SU-DHL-6 (cell line): ENCODE data around the gene PDPK1.

ENCODE experiments used
- H2AFZ ChIP-seq: fragments of 200-600 bp; sonication (generic); 2 replicates; pipeline ENCODE4 v1.6.1; 2014; ENCODE audit warnings: low read depth, mild to moderate bottlenecking, moderate library complexity, mixed read lengths, antibody characterized with exemption, low read length; ENCODE audit not compliant: severe bottlenecking
- H3F3A ChIP-seq: fragments of 200-600 bp; shearing (Covaris generic); 2 replicates; pipeline ENCODE4 v1.6.0; 2016; ENCODE audit warnings: antibody characterized with exemption, mild to moderate bottlenecking; ENCODE audit not compliant: insufficient read depth
- H3K27ac ChIP-seq: fragments of 200-600 bp; sonication (generic); 2 replicates; pipeline ENCODE4 v1.5.1; 2016; ENCODE audit warnings: low read depth, mild to moderate bottlenecking, low read length, moderate library complexity, mixed read lengths
- H3K27me3 ChIP-seq: fragments of 200-600 bp; sonication (generic), shearing (Covaris generic); 2 replicates; pipeline ENCODE4 v1.6.0; 2014; ENCODE audit warnings: mild to moderate bottlenecking, low read length
- H3K36me3 ChIP-seq: fragments of 200-600 bp; sonication (generic); 2 replicates; pipeline ENCODE4 v1.6.1; 2014; ENCODE audit warnings: mild to moderate bottlenecking, low read length, mixed read lengths
- H3K4me2 ChIP-seq: fragments of 300-600, 200-600 bp; shearing (Covaris generic), sonication (generic); 2 replicates; pipeline ENCODE4 v1.6.0; 2014; ENCODE audit warnings: low read length, low read depth, mild to moderate bottlenecking; ENCODE audit not compliant: poor library complexity, severe bottlenecking
- H3K4me3 ChIP-seq: fragments of 200-600 bp; sonication (generic); 2 replicates; pipeline ENCODE4 v1.5.1; 2014; ENCODE audit warnings: antibody characterized with exemption, low read length, mild to moderate bottlenecking, mixed read lengths; ENCODE audit not compliant: insufficient read depth, poor library complexity, severe bottlenecking
- H3K79me2 ChIP-seq: fragments of 200-600 bp; sonication (generic); 2 replicates; pipeline ENCODE4 v1.6.1; 2014; ENCODE audit warnings: mild to moderate bottlenecking, low read length, moderate library complexity; ENCODE audit not compliant: insufficient read depth
- H3K9ac ChIP-seq: fragments of 200-600 bp; sonication (generic); 2 replicates; pipeline ENCODE4 v1.7.0; 2014; ENCODE audit warnings: mild to moderate bottlenecking, low read length
- H3K9me2 ChIP-seq: fragments of 200-600 bp; sonication (generic); replicated peaks from 2 replicates; pipeline ENCODE4 v1.6.1; 2014; ENCODE audit warnings: low read length; ENCODE audit not compliant: insufficient read depth
- H3K9me3 ChIP-seq: fragments of 200-600 bp; sonication (generic); 2 replicates; pipeline ENCODE4 v1.6.1; 2014; ENCODE audit warnings: low read length, mixed read lengths; ENCODE audit not compliant: insufficient read depth
- H4K20me1 ChIP-seq: fragments of 200-600 bp; sonication (generic); 2 replicates; pipeline ENCODE4 v1.6.1; 2014; ENCODE audit warnings: low read depth, mild to moderate bottlenecking, antibody characterized with exemption, low read length, moderate library complexity, mixed read lengths
- EZH2phosphoT487 ChIP-seq: fragments of 200-600 bp; sonication (generic), shearing (Covaris generic); conservative IDR thresholded peaks from 2 replicates; pipeline ENCODE4 v1.6.1; 2018; ENCODE audit warnings: mild to moderate bottlenecking, antibody characterized with exemption, low read length, moderate library complexity, mixed read lengths
- TF ChIP-seq, protein P1 (sequence below): fragments of 200-600 bp; sonication (generic); IDR thresholded peaks from one replicate; pipeline ENCODE4 v1.5.1; 2017; ENCODE audit warnings: antibody characterized with exemption, mild to moderate bottlenecking, low read length, moderate library complexity; ENCODE audit not compliant: insufficient read depth, poor library complexity, severe bottlenecking

Gene PDPK1

GRCh38 chr16:2587891-2588565 lies 50.2 kb downstream of the PDPK1 start:
- no peak for TF ChIP-seq EZH2phosphoT487
- TF ChIP-seq, protein P1, sequence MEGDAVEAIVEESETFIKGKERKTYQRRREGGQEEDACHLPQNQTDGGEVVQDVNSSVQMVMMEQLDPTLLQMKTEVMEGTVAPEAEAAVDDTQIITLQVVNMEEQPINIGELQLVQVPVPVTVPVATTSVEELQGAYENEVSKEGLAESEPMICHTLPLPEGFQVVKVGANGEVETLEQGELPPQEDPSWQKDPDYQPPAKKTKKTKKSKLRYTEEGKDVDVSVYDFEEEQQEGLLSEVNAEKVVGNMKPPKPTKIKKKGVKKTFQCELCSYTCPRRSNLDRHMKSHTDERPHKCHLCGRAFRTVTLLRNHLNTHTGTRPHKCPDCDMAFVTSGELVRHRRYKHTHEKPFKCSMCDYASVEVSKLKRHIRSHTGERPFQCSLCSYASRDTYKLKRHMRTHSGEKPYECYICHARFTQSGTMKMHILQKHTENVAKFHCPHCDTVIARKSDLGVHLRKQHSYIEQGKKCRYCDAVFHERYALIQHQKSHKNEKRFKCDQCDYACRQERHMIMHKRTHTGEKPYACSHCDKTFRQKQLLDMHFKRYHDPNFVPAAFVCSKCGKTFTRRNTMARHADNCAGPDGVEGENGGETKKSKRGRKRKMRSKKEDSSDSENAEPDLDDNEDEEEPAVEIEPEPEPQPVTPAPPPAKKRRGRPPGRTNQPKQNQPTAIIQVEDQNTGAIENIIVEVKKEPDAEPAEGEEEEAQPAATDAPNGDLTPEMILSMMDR = no peak
- Histone ChIP-seq H2AFZ (no peak overlapping the region), H3K4me3 (no peak overlapping the region), H3K9me3 (no peaks in the 10 kb centered on the region), H3K9ac (no peak overlapping the region), H3K36me3 (no peaks in the 10 kb centered on the region; the same call in 1 of the 2 replicates), H3K4me2 (no peak overlapping the region), H3K9me2 (no peaks in the 10 kb centered on the region), H3K27ac (no peak overlapping the region), H3K79me2 (no peaks in the 10 kb centered on the region), H4K20me1 (no peaks in the 10 kb centered on the region), H3F3A (no peaks in the 10 kb centered on the region), H3K27me3 (no peaks in the 10 kb centered on the region)

GRCh38 chr16:2591476-2592240 lies 53.8 kb downstream of the PDPK1 start:
- Histone ChIP-seq H3K27ac (no peak overlapping the region), H3K27me3 (no peaks in the 10 kb centered on the region), H3K4me3 (no peak overlapping the region), H3K9ac (no peak overlapping the region), H3K9me2 (no peaks in the 10 kb centered on the region), H3F3A (no peaks in the 10 kb centered on the region), H3K79me2 (no peaks in the 10 kb centered on the region; the same call in 1 of the 2 replicates), H3K36me3 (no peaks in the 10 kb centered on the region; the same call in 1 of the 2 replicates), H4K20me1 (no peaks in the 10 kb centered on the region), H2AFZ (no peak overlapping the region), H3K9me3 (no peaks in the 10 kb centered on the region), H3K4me2 (no peak overlapping the region)
- TF ChIP-seq, protein P1 = no peak
- no peak for TF ChIP-seq EZH2phosphoT487

DNA sequence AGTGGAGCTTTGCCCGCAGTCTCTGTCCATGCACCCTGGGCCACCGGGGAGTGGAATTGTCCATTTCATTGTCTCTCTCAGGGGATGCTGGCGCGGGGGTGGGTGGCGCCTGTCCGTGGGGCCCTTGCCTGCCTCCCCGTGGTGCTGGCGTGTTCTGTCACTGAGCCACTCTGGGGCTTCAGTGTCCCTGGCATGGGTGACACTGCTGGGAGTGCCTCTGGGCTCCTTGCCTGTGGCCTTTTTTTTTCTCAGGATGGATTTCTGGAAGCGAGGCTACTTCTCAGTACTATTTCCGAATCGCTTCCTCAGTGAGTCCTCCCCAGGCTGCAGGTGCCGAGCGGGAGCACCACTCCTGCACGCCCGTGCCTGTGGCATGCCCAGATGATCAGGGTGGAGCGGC lies 55.0 kb downstream of the PDPK1 start:
- no peak for TF ChIP-seq EZH2phosphoT487
- TF ChIP-seq, protein P1 = no peak
- Histone ChIP-seq H2AFZ (no peak overlapping the region), H3K79me2 (no peaks in the 10 kb centered on the region; the same call in 1 of the 2 replicates), H3K4me2 (no peak overlapping the region), H3K27ac (no peak overlapping the region), H4K20me1 (no peaks in the 10 kb centered on the region), H3K36me3 (no peaks in the 10 kb centered on the region; the same call in 1 of the 2 replicates), H3K9me2 (no peaks in the 10 kb centered on the region), H3K9ac (no peak overlapping the region), H3K4me3 (no peak overlapping the region), H3K9me3 (no peaks in the 10 kb centered on the region), H3F3A (no peaks in the 10 kb centered on the region), H3K27me3 (no peaks in the 10 kb centered on the region)
